Upper lobe of left lung (tissue), 6 donors: ENCODE results near the gene SPINK7. TPM values are rescaled to one million over a fixed set of nuclear protein-coding genes. Genes with fewer than 3 reads are reported as not detected.

ENCODE experiments used
- ATAC-seq, 2 donors: fragments of 200-7000 bp; cut with Tn5 transposase; one replicate each; pipeline ENCODE4 v1.9.1; 2022; ENCODE audit warnings: mild to moderate bottlenecking in 2 of 2, moderate library complexity in 2 of 2; ENCODE audit not compliant: low FRiP score in 2 of 2
- DNase-seq, 2 donors: peaks; one replicate each; pipeline ENCODE4 v3.0.0-alpha.2; 2019 to 2020
- H3K27ac ChIP-seq, 4 donors: fragments of 200-600 bp; sonication (generic); one replicate each; pipeline ENCODE4 v1.5.1; 2016 to 2019
- H3K27me3 ChIP-seq, 4 donors: fragments of 200-600 bp; sonication (generic); one replicate each; pipeline ENCODE4 v1.5.1; 2017 to 2019
- H3K36me3 ChIP-seq, 4 donors: fragments of 200-600 bp; sonication (generic); one replicate each; pipeline ENCODE4 v1.5.1; 2016 to 2019
- H3K4me1 ChIP-seq, 4 donors: fragments of 200-600 bp; sonication (generic); one replicate each; pipeline ENCODE4 v1.5.1; 2018 to 2019
- H3K4me3 ChIP-seq, 4 donors: fragments of 200-600 bp; sonication (generic); one replicate each; pipeline ENCODE4 v1.5.1; 2017 to 2019; ENCODE audit warnings: mild to moderate bottlenecking in 2 of 4, moderate library complexity in 1 of 4
- H3K9me3 ChIP-seq, 4 donors: fragments of 200-600 bp; sonication (generic); one replicate each; pipeline ENCODE4 v1.5.1; 2018 to 2019
- CTCF ChIP-seq, 6 experiments: fragments of 450-650 bp in 4 of 6; fragments of 200-600 bp in 2 of 6; sonication (generic) in 2 of 6; IDR thresholded peaks; one replicate each; pipeline ENCODE4 v1.5.1; 2016 to 2019; ENCODE audit warnings: antibody characterized with exemption in 6 of 6
- EP300 ChIP-seq, 4 donors: sonication (generic); formaldehyde crosslinking; IDR thresholded peaks; one replicate each; pipeline ENCODE4 v1.5.1; 2017; ENCODE audit warnings: antibody characterized with exemption in 4 of 4, control low read depth in 2 of 4
- POLR2A ChIP-seq, 4 donors: fragments of 450-650 bp; IDR thresholded peaks; one replicate each; pipeline ENCODE4 v1.5.1; 2016 to 2017; ENCODE audit warnings: antibody characterized with exemption in 4 of 4, mild to moderate bottlenecking in 2 of 4
- POLR2AphosphoS5 ChIP-seq, 2 donors: sonication (generic); formaldehyde crosslinking; IDR thresholded peaks; one replicate each; pipeline ENCODE4 v1.5.1; 2017; ENCODE audit warnings: antibody characterized with exemption in 2 of 2
- WGBS, 2 donors: methylation state at CpG; one replicate each; pipeline ENCODE4 v1.1.5; 2017 to 2018; 5-methylcytosine and 5-hydroxymethylcytosine counted together
- total RNA-seq, 6 donors: library from RNA; depleted of rRNA in 4 of 6; stranded (reverse); fragments of >200 nt in 4 of 6; gene quantifications; one replicate each; pipeline versions ENCODE4 v1.1.0 to v1.2.1, GENCODE V29; 2016 to 2021
- donor health status: DM: no; HTN: no; CAD: no; lungs with moderate emphysema.
- donor health status: DM: no; HTN: yes; CAD: no; lungs with severe emphysema.

Gene SPINK7
- total RNA-seq, 6 donors from 2014 or later, result not detected

GRCh38 chr5:148290271-148291195, 21.7 kb upstream of the SPINK7 start:
- H3K36me3 ChIP-seq, result no peaks in the 10 kb centered on the region
- no peaks in the 10 kb centered on the region for H3K27me3 ChIP-seq
- 73 to 80% methylated on average over 6 of the region's 6 CpGs for WGBS, 2 donors
- no peak for DNase-seq
- no peak overlapping the region for H3K4me3 ChIP-seq
- no peak for TF ChIP-seq POLR2AphosphoS5 (IDR thresholded peaks at IDR 0.05)
- TF ChIP-seq CTCF (IDR thresholded peaks at IDR 0.05), result peak in 4 of 6 experiments; percentile 16 to 34 (median 32)
- H3K9me3 ChIP-seq, result no peaks in the 10 kb centered on the region
- no peaks in the 10 kb centered on the region for H3K4me1 ChIP-seq
- ATAC-seq, result no peak
- H3K27ac ChIP-seq, result no peak overlapping the region

GRCh38 chr5:148297731-148298130, 14.5 kb upstream of the SPINK7 start:
- no peak for TF ChIP-seq POLR2A (IDR thresholded peaks at IDR 0.05)
- no peak for TF ChIP-seq EP300 (IDR thresholded peaks at IDR 0.05)
- no peak for TF ChIP-seq CTCF (IDR thresholded peaks at IDR 0.05)
- TF ChIP-seq POLR2AphosphoS5 (IDR thresholded peaks at IDR 0.05), result no peak
- H3K9me3 ChIP-seq, result no peaks in the 10 kb centered on the region
- H3K4me1 ChIP-seq, result no peaks in the 10 kb centered on the region
- WGBS, 2 donors, result 87% methylated on average over 4 of the region's 4 CpGs
- DNase-seq (no peak), ATAC-seq (no peak)
- no peak overlapping the region for H3K4me3 ChIP-seq
- H3K36me3 ChIP-seq, result no peaks in the 10 kb centered on the region
- no peaks in the 10 kb centered on the region for H3K27me3 ChIP-seq
- H3K27ac ChIP-seq, result no peak overlapping the region

- H3K36me3 ChIP-seq, result no peaks in the 10 kb centered on the region
- H3K9me3 ChIP-seq, result no peaks in the 10 kb centered on the region
- DNase-seq (no peak), ATAC-seq (no peak)
- TF ChIP-seq CTCF (IDR thresholded peaks at IDR 0.05) (no peak), POLR2A (IDR thresholded peaks at IDR 0.05) (no peak), EP300 (IDR thresholded peaks at IDR 0.05) (no peak), POLR2AphosphoS5 (IDR thresholded peaks at IDR 0.05) (no peak)
- H3K4me3 ChIP-seq, result no peak overlapping the region
- no peaks in the 10 kb centered on the region for H3K27me3 ChIP-seq
- H3K4me1 ChIP-seq, result no peaks in the 10 kb centered on the region
- H3K27ac ChIP-seq, result no peak overlapping the region
- 72 to 73% methylated on average over 1 of the region's 1 CpG for WGBS, 2 donors
These were observed 5.8 kb upstream of the SPINK7 start for GRCh38 chr5:148306446-148306845.

- Histone ChIP-seq H3K4me3 (no peak overlapping the region), H3K27me3 (no peaks in the 10 kb centered on the region), H3K9me3 (no peaks in the 10 kb centered on the region), H3K4me1 (no peaks in the 10 kb centered on the region), H3K36me3 (no peaks in the 10 kb centered on the region), H3K27ac (no peak overlapping the region)
- 82 to 85% methylated on average over 3 of the region's 3 CpGs for WGBS, 2 donors
- ATAC-seq (no peak), DNase-seq (no peak)
- TF ChIP-seq CTCF (IDR thresholded peaks at IDR 0.05) (no peak), POLR2A (IDR thresholded peaks at IDR 0.05) (no peak), POLR2AphosphoS5 (IDR thresholded peaks at IDR 0.05) (no peak), EP300 (IDR thresholded peaks at IDR 0.05) (no peak)
These were observed 3.2 kb upstream of the SPINK7 start for GRCh38 chr5:148309019-148309418.

- DNase-seq (no peak), ATAC-seq (no peak)
- no peaks in the 10 kb centered on the region for H3K27me3 ChIP-seq
- H3K36me3 ChIP-seq, result no peaks in the 10 kb centered on the region
- H3K9me3 ChIP-seq, result no peaks in the 10 kb centered on the region
- H3K4me3 ChIP-seq, result no peak overlapping the region
- no peaks in the 10 kb centered on the region for H3K4me1 ChIP-seq
- TF ChIP-seq EP300 (IDR thresholded peaks at IDR 0.05) (no peak), POLR2A (IDR thresholded peaks at IDR 0.05) (no peak), POLR2AphosphoS5 (IDR thresholded peaks at IDR 0.05) (no peak), CTCF (IDR thresholded peaks at IDR 0.05) (no peak)
- no peak overlapping the region for H3K27ac ChIP-seq
These were observed 2.5 kb upstream of the SPINK7 start for GRCh38 chr5:148309746-148310145.
